HG03196 (cell line): ENCODE measurements around the gene NDC1.
A peak's percentile ranks its signal among the peaks of the same experiment; 100 is the strongest.
"Not testable (repeated sequence)": the region's sequence is repeated elsewhere in the genome, so short reads cannot be mapped to it uniquely, and the experiment has no call there.

Experiments
- ATAC-seq: cut with Tn5 transposase; IDR thresholded peaks from one replicate; pipeline ENCODE4 v1.9.1; 2021; ENCODE audit not compliant: unreplicated experiment

The NDC1 gene, protein sequence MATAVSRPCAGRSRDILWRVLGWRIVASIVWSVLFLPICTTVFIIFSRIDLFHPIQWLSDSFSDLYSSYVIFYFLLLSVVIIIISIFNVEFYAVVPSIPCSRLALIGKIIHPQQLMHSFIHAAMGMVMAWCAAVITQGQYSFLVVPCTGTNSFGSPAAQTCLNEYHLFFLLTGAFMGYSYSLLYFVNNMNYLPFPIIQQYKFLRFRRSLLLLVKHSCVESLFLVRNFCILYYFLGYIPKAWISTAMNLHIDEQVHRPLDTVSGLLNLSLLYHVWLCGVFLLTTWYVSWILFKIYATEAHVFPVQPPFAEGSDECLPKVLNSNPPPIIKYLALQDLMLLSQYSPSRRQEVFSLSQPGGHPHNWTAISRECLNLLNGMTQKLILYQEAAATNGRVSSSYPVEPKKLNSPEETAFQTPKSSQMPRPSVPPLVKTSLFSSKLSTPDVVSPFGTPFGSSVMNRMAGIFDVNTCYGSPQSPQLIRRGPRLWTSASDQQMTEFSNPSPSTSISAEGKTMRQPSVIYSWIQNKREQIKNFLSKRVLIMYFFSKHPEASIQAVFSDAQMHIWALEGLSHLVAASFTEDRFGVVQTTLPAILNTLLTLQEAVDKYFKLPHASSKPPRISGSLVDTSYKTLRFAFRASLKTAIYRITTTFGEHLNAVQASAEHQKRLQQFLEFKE

DNA sequence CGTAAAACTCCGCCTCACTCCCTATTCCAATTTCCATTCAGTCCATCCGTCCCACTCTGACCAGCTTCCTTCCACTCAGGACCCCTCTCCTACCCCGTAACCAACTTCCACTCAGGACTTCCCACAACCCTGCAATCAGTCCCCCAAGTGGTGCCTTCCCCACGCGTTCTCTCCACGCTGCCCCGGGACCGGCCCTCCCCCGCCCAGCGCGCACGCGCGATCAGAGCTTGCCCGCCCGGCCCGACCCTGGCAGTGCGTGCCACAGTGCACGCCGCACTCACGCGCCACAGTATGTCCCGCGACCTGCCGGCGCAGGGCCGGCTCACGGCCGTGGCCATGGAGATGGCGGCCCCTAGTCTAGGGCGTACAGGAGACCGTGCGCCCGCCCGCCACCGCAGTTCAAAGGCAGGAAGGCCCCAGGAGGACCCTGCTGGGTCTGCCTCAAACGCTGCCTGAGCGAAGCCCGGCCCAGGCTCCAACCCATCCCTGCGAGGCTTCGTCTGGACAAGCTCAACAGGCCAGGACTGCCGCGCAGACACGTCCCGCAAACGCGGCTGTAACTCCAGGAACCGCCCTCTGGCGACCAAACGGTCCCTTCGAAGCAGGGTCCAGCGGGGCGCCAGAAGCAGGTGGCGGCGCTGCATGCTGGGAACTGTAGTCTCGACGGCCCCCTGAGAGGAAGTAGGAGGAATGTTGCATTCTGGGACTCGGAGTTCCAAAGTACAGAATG is at the start of gene NDC1:
Gene NDC1, minus strand, starts transcription at position 373 of the 730 bp plus-strand sequence. Its CDS starts 35 bp downstream, at position 338.
- peak; percentile 91 for ATAC-seq

DNA sequence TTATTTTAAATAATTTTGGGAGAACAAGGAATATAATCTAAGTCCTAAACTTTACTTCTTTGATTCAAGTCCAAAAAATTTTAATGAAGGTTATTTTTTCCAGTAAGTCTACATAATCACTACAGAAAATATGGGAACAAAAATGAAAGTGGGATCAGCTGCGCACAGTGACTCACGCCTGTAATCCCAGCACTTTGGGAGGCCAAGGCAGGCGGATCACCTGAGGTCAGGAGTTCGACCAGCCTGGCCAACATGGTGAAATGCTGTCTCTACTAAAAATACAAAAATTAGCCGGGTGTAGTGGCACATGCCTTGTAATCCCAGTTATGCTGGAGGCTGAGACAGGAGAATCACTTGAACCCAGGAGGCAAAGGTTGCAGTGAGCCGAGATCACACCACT is 45.5 kb upstream of the NDC1 start:
- not testable (repeated sequence) for ATAC-seq

DNA sequence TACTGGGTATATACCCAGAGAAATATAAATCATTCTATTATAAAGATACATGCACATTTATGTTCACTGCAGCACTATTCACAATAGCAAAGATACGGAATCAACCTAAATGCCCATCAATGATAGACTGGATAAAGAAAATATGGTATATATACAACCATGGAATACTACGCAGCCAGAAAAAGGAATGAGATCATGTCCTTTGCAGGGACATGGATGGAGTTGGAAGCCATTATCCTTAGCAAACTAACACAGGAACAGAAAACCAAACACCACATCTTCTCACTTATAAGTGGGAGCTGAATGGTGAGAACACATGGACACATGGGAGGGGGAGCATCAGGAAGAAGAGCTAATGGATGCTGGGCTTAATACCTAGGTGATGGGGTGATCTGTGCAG is 43.8 kb upstream of the NDC1 start:
- ATAC-seq, result not testable (repeated sequence)

DNA sequence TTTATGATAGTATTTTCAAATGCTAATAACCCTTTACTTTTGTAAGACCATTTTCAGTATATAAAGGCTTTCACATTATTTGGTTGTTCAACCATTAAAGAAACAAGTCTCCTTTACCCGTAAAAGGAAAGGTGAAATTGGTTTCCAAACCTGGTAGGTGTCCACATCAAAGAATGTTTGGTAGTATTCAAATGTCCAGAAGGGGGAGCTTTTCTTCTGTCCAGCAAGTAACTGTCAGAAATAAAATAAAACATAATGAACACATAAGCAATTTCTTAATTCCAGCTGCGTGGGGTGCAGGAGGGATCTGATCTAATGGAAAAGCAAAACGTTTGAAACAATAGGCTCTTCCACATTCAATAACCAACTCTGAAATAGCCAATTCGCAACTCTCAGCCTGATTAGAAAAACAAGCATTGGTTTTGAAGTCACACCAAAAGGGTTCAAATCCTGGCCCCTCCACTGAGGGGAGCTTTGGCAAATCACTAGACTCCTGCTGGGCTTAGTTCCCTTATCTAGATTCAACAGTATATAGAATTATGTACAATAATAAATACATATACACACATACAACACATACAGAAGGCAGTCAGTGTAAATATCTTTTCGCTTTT is 40.5 kb upstream of the NDC1 start:
- no peak for ATAC-seq

DNA sequence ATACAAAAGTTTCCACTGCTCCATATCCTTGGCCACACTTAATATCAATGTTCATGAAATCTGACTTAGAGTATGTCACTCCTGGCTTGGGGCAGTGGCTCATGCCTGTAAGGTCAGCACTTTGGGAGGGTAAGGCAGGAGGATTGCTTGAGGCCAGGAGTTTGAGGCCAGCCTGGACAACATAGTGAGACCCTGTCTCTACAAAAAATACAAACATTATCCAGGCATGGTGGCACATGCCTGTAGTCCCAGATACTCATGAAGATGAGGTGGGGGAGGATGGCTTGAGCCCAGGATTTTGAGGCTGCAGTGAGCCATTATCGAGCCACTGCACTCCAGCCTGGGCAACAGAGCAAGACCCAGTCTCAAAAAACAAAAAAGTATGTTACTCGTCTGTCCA is 37.1 kb upstream of the NDC1 start:
- ATAC-seq, result not testable (repeated sequence)

DNA sequence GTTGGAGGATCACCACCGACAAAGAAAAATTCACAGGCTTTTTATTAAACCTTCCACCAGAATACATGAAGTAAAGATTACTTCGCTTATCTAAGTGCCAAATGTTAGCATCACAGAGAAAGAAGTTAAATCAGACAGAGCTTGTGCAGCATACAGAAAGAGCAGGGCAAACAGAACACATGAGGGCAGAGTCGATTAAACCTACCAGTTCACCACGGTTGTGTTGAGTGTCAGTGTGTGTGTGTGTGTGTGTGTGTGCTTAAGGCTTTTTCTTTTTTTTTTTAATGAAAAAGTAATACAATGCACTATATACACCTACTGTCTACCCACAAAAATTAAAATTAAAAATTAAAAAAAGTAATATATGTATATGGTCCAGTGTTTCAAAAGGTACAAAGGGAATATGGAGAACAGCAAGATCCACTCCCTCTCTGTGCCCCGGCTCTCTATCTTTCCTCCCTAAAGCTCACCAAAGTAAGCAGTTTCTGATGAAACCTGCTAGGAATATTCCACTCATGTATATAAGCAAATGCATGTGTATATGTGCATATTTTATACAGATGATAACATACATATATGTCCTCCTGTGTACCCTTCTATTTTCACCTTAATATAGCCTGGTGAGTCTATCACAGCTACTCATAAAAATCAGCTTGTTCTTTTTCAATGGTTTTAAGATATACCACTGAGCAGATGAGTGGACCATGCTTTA is 33.8 kb upstream of the NDC1 start:
- no peak for ATAC-seq

DNA sequence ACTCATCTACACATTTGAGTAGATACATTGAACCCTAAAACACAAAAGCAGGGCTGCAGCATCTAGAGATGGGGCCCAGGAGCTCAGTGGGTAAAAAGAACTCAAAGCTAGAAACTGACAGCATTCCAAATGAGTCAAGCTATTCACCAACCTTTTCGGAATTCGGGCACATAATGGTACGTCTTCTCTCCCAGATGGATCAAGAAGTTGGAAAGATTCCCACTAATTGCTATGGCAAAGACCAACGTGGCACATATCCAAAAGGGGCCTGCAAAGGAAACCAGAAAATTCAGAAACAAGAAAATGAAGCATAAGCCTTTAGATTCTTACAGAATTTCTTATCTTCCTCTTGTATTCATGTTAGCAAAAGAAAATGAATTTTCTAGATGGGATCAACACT is 33.1 kb upstream of the NDC1 start:
- ATAC-seq, result no peak

DNA sequence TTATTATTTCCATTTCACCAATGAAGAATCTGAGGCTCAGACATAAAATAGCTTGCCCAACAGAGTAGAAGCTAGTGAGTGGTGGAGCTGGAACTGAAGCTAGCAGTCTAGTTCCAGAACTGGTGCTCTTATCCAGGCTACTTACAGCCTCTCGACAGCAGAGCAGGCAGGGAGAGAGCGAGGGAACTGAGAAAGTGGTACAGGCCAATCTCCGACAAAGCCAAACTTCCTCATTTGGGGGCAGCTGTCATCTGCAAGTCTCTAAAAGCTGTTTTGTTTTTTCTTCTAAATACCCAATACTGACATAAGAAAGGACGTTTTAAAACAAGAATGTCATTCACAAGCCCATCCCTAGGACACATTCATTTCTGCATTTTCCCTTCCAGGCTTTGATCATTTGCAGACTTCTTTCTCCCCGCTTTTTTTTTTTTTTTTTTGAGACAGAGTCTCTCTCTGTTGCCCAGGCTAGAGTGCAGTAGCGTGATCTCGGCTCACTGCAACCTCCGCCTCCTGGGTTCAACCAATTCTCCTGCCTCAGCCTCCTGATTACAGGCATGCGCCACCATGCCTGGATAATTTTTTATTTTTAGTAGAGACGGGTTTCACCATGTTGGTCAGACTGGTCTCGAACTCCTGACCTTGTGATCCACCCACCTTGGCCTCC is 31.5 kb upstream of the NDC1 start:
- peak; percentile 65 for ATAC-seq

DNA sequence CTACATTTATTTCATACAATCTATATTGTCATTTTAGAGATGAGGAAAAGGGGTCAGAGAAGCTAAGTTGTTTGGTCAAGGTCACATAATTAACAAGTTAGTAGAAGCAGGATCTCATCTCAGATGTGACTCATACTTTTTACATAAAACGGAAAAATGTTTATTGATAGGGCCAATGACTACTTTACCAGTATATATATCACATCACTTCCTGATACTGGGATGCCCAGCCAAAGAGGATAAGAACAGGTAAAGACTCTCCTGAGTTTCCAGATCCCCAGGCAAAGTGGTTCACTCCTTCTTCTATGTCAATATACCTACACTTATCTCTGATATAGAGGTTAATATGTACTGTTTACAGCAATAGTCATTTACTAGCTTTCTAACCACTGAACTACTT is 30.5 kb upstream of the NDC1 start:
- ATAC-seq, result no peak

DNA sequence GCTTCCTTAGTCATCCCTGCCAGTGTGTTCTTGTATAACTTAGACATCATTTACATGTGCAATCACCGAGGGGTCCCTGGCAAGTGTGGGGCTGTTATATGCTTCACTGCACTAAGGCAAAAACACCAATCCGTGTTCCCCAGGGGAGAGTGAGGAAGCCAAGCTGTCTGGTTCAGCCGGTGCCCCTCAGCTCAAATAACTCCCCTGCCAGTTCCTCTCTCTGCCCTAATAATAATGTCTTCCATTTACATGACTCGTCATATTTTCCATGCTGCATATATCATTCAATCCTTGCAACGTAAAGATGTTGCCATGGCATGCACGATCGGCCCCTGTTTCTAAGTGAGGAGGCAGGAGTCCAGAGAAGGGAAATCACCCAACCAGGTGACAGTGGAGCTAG is 24.4 kb upstream of the NDC1 start:
- ATAC-seq, result no peak

DNA sequence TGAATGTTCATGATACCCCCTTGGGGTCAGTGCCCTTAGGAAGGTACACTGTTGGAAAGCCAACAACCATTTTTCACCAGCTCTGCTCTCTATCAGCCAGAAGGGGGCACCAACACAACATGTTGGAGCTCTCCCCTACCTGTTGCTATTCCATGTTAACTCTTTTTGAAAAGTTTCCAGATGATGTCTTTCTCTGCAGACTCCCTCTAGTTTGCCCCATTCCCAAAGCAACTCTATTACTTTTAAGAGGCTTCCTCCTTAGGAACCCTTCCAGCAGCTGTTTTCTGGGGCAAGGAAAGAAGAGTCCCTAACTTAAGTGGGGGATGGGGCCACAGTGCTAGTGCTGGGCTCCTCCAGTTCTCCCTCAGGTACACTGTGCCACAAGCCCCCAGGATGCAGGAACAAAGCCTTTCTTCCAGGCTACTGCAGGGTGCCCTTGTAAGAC is 22.9 kb upstream of the NDC1 start:
- ATAC-seq, result no peak

DNA sequence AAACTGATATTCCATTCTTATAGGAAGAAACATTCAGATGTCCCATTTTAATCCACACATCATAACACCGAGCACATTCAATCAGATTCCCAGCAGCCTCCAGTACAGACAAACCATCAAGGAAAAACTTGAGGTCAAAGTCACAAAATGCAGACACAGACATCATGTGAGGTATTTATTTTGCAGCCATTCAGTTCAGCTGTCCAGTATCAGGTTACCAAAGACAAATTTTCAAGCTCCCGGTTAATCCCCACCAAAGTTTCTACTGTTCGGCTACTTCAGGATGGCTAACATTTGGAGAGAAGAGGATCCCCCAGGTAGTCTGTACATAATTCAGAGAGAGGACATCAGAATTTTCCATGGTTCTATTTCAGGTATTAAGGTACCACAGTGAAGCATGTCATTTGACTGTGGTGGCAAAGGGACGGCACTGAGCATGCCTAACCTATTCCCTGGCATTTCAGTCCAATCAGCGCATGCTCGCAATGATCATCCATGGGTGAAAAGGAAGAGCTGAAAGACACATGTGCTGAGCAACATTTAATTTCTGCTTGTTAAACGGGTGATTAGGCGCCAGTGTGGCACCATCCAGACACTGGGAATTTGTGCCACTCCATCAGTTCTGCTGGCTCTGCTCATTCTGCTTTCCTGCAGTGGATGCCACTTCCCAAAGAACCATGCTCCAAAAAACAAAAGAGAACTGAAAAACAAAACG is 13.6 kb upstream of the NDC1 start:
- no peak for ATAC-seq

DNA sequence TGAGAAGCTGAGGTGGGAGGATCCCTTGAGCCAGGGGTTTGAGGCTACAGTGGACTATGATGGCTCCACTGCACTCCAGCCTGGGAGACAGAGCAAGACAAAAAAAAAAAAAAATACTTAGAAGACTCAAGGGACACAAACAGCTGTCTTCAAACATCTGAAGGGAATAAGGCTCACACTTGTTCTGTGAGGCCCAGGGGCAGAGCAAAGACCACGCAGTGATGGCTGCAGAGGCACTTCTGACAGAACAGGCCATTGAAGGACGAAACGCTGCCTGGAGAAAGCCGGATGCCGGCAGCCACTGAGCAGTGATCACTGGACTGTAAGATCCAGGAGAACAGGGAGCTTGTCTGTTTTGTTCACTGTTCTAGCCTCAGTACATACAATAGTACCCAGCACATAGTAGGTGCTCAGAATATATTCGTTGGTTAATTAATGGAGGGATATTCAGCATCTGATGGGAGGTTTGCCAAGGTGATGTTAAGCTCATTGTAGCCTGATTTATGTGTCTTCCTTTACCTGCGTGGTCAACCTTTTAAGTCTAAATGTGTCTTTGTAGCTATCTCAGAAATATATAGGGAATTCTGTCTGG is 12.1 kb upstream of the NDC1 start:
- ATAC-seq, result no peak

DNA sequence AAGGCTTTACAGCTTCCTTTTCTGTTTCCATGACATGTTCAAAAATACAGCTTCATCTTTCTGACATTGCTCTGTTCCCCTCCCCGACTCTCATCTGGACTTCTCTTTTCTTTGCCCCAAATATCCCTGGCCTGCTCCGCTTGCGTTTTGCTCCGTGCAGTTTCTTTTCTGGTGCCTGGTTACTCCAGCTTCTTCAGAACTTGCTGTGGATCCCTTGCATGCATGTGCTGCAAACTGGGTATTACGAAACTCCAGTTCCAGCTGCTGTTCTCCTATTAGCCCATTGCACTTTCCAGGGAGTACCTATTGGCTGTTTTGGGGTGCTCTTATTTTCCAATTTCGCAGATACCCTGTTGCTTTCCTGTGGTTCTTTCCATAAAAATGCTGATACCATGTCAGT is 9.9 kb upstream of the NDC1 start:
- ATAC-seq, result no peak

DNA sequence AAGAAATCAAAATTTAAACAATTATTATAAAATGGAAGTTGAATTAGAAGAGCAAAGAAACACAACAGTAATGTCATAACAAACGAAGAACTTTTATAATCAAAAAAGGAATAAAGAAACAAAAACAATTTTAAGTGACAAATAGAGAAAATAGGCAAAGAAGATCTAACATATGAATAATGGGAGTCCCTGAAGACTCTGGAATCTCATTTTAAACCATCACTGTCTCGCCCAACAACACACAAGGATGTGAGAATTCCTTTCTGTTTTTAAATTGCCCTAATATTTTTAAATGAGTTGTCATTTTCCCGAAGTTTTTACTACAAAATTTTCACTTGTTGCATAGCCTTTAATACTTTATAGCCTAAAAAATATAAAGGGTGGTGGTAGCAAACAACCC is 4.3 kb upstream of the NDC1 start:
- ATAC-seq, result no peak

DNA sequence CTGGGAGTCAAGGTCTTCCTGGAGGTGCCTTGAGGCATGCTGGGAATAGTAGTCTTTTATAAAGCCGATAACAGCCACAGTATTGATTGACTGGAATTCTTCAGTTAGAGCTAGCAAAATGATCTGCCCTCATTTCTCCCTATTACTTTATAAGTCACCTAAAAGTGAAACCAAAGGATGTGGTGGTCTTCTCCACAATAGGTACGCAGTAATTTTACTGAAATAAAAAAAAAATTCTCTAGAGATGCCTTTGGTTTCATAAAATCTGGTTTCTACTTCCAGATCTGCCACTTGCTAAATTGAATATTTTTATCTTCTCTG is 518 bp upstream of the NDC1 start:
- ATAC-seq, result no peak

DNA sequence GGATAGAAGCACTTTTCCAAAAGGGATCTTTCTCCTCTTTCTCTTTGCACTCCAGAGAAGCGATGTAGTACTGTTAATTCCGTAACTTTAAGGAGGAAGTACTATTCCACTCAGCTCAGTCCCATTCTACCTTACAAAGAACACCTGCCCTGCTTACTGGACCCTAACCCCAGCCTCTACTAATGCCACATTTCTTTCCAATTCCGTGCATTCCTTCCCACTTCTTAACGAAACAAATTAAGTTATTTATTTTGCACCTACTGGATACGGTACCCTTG is 511 bp downstream of the NDC1 start:
- ATAC-seq, result no peak

DNA sequence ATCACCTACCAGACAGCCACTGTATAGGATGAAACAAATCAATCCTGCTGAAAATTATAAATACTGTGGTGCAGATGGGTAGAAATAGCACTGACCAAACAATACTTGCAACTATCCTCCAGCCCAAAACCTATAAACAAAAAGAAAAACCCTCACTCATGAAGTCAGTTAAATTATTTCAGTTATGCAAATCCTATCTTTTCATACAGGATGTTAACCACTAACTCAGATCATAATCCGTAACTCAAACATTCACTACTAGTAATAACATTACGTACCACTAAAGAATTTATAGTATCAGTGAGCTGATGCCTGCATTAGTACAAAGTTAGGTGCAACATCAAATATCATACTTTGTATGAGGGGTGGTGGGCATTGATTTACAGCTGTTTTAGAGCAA is 2.6 kb downstream of the NDC1 start:
- no peak for ATAC-seq

DNA sequence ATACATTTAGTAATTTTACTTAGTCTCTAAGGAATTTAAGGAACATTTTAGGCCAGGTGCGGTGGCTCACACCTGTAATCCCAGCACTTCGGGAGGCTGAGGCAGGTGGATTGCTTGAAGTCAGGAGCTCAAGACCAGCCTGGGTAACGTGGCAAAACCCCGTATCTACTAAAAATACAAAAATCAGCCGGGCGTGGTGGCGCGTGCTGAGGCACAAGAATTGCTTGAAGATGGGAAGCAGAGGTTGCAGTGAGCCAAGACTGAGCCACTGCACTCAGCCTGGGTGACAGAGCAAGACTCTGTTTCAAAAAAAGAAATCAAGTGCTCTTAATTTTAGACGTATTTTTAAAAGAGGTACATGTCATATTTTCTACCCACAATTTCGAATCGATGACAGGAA is 3.3 kb downstream of the NDC1 start:
- ATAC-seq, result no peak

DNA sequence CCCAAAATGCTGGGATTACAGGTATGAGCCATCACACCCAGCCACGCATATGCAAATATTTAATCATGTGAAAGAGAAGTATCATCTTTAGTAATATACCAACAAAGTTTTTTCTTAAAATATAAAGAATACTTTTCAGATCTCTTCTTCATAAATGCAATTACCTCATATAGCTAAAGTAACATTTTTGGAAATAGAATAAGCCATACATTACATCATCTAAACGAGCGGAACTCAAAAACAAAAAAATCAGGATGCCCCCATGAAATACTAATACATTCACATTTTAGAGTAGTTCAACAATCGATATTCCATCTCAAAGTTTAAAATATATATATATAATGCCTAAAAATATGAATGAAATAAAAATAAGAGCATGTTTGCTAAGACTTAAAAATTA is 4.7 kb downstream of the NDC1 start:
- ATAC-seq, result no peak
